Heart right ventricle (tissue), 16 donors: ENCODE data around the gene SMCO3. TPM values are rescaled to one million over a fixed set of nuclear protein-coding genes. Genes with fewer than 3 reads are reported as not detected.

Experiments
- ATAC-seq, 8 donors: fragments of 200-7000 bp; cut with Tn5 transposase; one replicate each; pipeline ENCODE4 v1.9.1; 2020; ENCODE audit warnings: mild to moderate bottlenecking in 8 of 8, moderate library complexity in 8 of 8, moderate number of reproducible peaks in 1 of 8
- DNase-seq, 2 donors: peaks; one replicate each; pipeline ENCODE4 v3.0.0-alpha.2; 2020
- H3K27ac ChIP-seq, 10 donors: fragments of 200-600 bp; sonication (generic) in 2 of 10; one replicate each; pipeline versions ENCODE4 v1.5.0 to v1.8.0; 2020 to 2022; ENCODE audit warnings: mild to moderate bottlenecking in 3 of 10
- H3K27me3 ChIP-seq, 7 donors: fragments of 200-600 bp; one replicate each; pipeline ENCODE4 v1.8.0; 2021 to 2022; ENCODE audit warnings: mild to moderate bottlenecking in 2 of 7
- H3K36me3 ChIP-seq, 9 donors: fragments of 200-600 bp; sonication (generic) in 1 of 9; one replicate each; pipeline versions ENCODE4 v1.5.0 to v1.8.0; 2020 to 2022; ENCODE audit warnings: mild to moderate bottlenecking in 2 of 9
- H3K4me1 ChIP-seq, 9 donors: fragments of 200-600 bp; sonication (generic) in 1 of 9; one replicate each; pipeline versions ENCODE4 v1.5.0 to v1.8.0; 2020 to 2022; ENCODE audit warnings: mild to moderate bottlenecking in 4 of 9
- H3K4me3 ChIP-seq, 10 donors: fragments of 200-600 bp; sonication (generic) in 2 of 10; one replicate each; pipeline versions ENCODE4 v1.5.0 to v1.8.0; 2020 to 2022; ENCODE audit warnings: mild to moderate bottlenecking in 7 of 10, moderate library complexity in 2 of 10
- H3K9me3 ChIP-seq, 11 donors: fragments of 200-600 bp in 10 of 11; sonication (generic) in 2 of 11; one replicate each; pipeline versions ENCODE4 v1.5.0 to v1.8.0; 2013 to 2022; ENCODE audit warnings: mild to moderate bottlenecking in 2 of 11, control low read depth in 1 of 11, moderate library complexity in 1 of 11
- WGBS, 2 donors: extraction: QIAGEN DNeasy Blood & Tissue Kit; methylation state at CpG; one replicate each; pipeline ENCODE4 v1.1.7; 2013; ENCODE audit warnings: inconsistent platforms in 1 of 2; 5-methylcytosine and 5-hydroxymethylcytosine counted together
- intact Hi-C, 10 donors: fragments of 100-400 bp; cut with DNase I; formaldehyde crosslinking; loops; one replicate each; pipeline versions ENCODE4 v1.11.1 to v1.14.2; 2022
- polyA plus RNA-seq, 2 donors: library from polyadenylated mRNA; stranded (reverse); fragments of 200-250 nt; gene quantifications; one replicate each; pipeline ENCODE4 v1.2.3, GENCODE V29; 2013
- total RNA-seq, 10 donors: library from RNA; stranded (reverse); fragmentation: NEBNext Ultra II Directional in 3 of 10; extraction: Animal tissue kit (Norgen Biotek cat#: 25700) in 3 of 10; gene quantifications; one replicate each; pipeline versions ENCODE4 v1.2.1 to v1.2.4, GENCODE V29; 2021 to 2023
- TF ChIP-seq, protein P1 (sequence below), 9 donors: fragments of 200-600 bp; sonication (generic) in 2 of 9; IDR thresholded peaks; one replicate each; pipeline versions ENCODE4 v1.5.0 to v1.8.0; 2021 to 2022; ENCODE audit warnings: antibody characterized with exemption in 9 of 9, mild to moderate bottlenecking in 5 of 9, moderate library complexity in 1 of 9
- donor health status: Arrhythmogenic right ventricular cardiomyopathy.
- donor health status: ischemic (EF 13 %, LVEDD 7.1; RV severe dilation, severe dysfunction).
- donor health status: healthy with polysubstance abuse.
- donor health status: DM: no; HTN: yes; CAD: no.
- donor health status: DM: no; HTN: no; CAD: no.
- donor health status: ischemic (EF 25% LVEDD 6.9; RV normal size, moderate dysfunction).
- donor health status: ischemic (EF 25% LVEDD 5.7; RV mildly dilated, moderate dysfunction).
- donor health status: healthy.
- donor health status: DM: yes; HTN: yes; CAD: no.
- donor health status: Ischemic cardiomyopathy.
- donor health status: ischemic (EF 35%, LVEDD 5.7; RV mildly dilated, moderate dysfunction).
- donor health status: nonischemic (EF 11% LVEDD 7.7; RV severe dilation, severe dysfunction).
- donor health status: DM: yes; HTN: yes; CAD: no.
- donor health status: PGD.
- donor health status: ischemic (EF 29% LVEDD 5.4; RV normal size, mild dysfunction).
- donor health status: nonischemic (EF 23%, LVEDD 6.1; RV moderate dilation, normal function).

The SMCO3 gene
- total and polyA plus RNA-seq, 12 donors = 0.10 to 1.3 (median 0.12) TPM; not detected in 5

- DNase-seq (peak; percentile 81 to 95), ATAC-seq (peak; percentile 64 to 81 (median 78))
- TF ChIP-seq, protein P1, sequence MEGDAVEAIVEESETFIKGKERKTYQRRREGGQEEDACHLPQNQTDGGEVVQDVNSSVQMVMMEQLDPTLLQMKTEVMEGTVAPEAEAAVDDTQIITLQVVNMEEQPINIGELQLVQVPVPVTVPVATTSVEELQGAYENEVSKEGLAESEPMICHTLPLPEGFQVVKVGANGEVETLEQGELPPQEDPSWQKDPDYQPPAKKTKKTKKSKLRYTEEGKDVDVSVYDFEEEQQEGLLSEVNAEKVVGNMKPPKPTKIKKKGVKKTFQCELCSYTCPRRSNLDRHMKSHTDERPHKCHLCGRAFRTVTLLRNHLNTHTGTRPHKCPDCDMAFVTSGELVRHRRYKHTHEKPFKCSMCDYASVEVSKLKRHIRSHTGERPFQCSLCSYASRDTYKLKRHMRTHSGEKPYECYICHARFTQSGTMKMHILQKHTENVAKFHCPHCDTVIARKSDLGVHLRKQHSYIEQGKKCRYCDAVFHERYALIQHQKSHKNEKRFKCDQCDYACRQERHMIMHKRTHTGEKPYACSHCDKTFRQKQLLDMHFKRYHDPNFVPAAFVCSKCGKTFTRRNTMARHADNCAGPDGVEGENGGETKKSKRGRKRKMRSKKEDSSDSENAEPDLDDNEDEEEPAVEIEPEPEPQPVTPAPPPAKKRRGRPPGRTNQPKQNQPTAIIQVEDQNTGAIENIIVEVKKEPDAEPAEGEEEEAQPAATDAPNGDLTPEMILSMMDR (IDR thresholded peaks at IDR 0.05) = no peak
- Histone ChIP-seq H3K27me3 (no peaks in the 10 kb centered on the region), H3K36me3 (peaks cover 0 to 12% (median 0%) of the 10 kb centered on the region in 9 donors), H3K9me3 (peaks cover 0 to 11% (median under 1%) of the 10 kb centered on the region in 11 donors), H3K4me1 (peaks cover 4 to 60% (median 25%) of the 10 kb centered on the region in 9 donors), H3K27ac (peak overlapping the region; percentile 88 to 98 (median 94)), H3K4me3 (peak overlapping the region; percentile 51 to 94 (median 73))
- 1% methylated on average over 56 of the region's 56 CpGs for WGBS, 2 donors
- intact Hi-C loops = loop anchor here in 4 of 10 donors (2.0 to 5.0 kb wide), 4 partner anchors 72 to 513 kb away; partner anchors contain the start of genes ART4 (in 3 of the 4) and ATF7IP (in 1 of the 4)
These were observed 43.2 kb downstream of the SMCO3 start for GRCh38 chr12:14770496-14771461.

DNA sequence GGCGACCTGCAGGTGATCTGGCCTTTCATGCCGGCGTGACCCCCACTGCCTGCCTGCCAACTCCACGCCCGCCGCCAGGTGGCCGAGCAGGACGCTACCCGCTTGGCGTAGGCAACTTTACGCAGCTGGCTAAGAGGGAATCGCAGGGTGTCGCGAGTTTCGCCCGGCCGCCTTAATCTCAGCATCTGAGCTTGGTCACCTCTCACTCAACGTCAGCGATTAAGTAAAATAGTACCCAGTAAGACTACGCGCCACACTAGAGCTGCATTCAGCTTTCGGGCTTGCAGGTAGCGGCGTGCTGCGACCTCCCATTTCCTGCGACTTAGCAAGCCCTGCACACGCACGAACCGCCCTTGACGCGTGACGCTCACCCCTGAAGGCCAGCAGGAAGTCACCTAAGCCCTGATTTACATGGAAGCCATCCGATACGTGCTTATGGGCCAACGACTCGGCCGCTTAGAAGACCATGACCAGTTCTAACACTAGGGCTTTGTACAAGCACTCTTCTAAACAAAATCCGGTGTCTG is 44.0 kb downstream of the SMCO3 start:
- DNase-seq (peak; percentile 80 to 82), ATAC-seq (peak; percentile 41 to 81 (median 69))
- H3K4me1 ChIP-seq = peaks cover 4 to 52% (median 25%) of the 10 kb centered on the region in 9 donors
- no peaks in the 10 kb centered on the region for H3K27me3 ChIP-seq
- intact Hi-C loops = loop anchor here in 4 of 10 donors (2.0 to 5.0 kb wide), 4 partner anchors 72 to 513 kb away; partner anchors contain the start of genes ART4 (in 3 of the 4) and ATF7IP (in 1 of the 4)
- peak overlapping the region; percentile 51 to 94 (median 73) for H3K4me3 ChIP-seq
- peaks cover 0 to 15% (median 0%) of the 10 kb centered on the region in 9 donors for H3K36me3 ChIP-seq
- TF ChIP-seq, protein P1 (IDR thresholded peaks at IDR 0.05) = peak; percentile 64 to 78 (median 75)
- 0 to 1% methylated on average over 38 of the region's 38 CpGs for WGBS, 2 donors
- peaks cover 0 to 16% (median 5%) of the 10 kb centered on the region in 11 donors for H3K9me3 ChIP-seq
- peak overlapping the region; percentile 88 to 98 (median 94) for H3K27ac ChIP-seq

DNA sequence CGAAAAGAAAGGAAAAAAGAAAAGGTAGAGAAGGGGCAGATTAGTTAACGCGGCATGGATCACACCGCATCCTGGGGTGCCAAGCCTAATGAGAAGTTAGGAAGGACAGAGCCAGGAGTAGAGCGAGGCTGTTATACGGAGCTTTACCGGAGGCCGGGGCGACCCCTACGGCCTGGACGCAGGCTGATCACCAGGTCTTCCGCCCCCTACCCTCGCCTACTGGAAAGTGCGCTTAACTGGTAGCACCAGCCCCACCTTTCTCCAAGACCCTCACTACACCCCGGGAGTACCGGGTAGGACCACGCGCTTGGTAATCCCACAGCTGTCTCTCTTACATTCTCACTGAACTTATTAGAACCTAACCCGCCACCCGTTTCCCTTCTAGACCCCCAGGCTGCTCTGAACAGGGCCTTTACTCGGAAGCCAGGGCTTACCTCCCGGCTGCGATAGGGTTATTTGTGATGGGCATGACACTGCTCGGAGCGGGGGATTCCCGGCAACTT is 44.5 kb downstream of the SMCO3 start:
- H3K36me3 ChIP-seq = peaks cover 0 to 16% (median 0%) of the 10 kb centered on the region in 9 donors
- H3K4me1 ChIP-seq = peaks cover 4 to 48% (median 22%) of the 10 kb centered on the region in 9 donors
- H3K9me3 ChIP-seq = peaks cover 0 to 16% (median 5%) of the 10 kb centered on the region in 11 donors
- TF ChIP-seq, protein P1 (IDR thresholded peaks at IDR 0.05) = no peak
- H3K27me3 ChIP-seq = no peaks in the 10 kb centered on the region
- intact Hi-C loops = no loop called here
- ATAC-seq = peak in 7 of 8 donors; percentile 2 to 23 (median 15)
- peak overlapping the region in 9 of 10 donors; percentile 89 to 98 (median 94) for H3K27ac ChIP-seq
- peak overlapping the region; percentile 51 to 94 (median 73) for H3K4me3 ChIP-seq
- WGBS, 2 donors = 4 to 10% methylated on average over 26 of the region's 26 CpGs
- peak; percentile 17 to 30 for DNase-seq
